Osteocyte (in vitro differentiated cells): Measurements from ENCODE around the gene NUP205. TPM values are rescaled to one million over a fixed set of nuclear protein-coding genes. Genes with fewer than 3 reads are reported as not detected.

ENCODE experiments used
- DNase-seq: peaks from one replicate; pipeline ENCODE4 v3.0.0; 2021; ENCODE audit warnings: mixed read lengths; ENCODE audit not compliant: unreplicated experiment; ENCODE audit errors: extremely low spot score
- H3K27ac Mint-ChIP-seq: one replicate; pipeline ENCODE4 v1.8.0; 2021; ENCODE audit warnings: mild to moderate bottlenecking, mixed read lengths; ENCODE audit not compliant: unreplicated experiment
- H3K27me3 Mint-ChIP-seq: one replicate; pipeline ENCODE4 v1.8.0; 2021; ENCODE audit warnings: mixed read lengths; ENCODE audit not compliant: unreplicated experiment
- H3K36me3 Mint-ChIP-seq: one replicate; pipeline ENCODE4 v1.8.0; 2021; ENCODE audit warnings: mixed read lengths; ENCODE audit not compliant: unreplicated experiment
- H3K4me1 Mint-ChIP-seq: one replicate; pipeline ENCODE4 v1.8.0; 2021; ENCODE audit warnings: mixed read lengths; ENCODE audit not compliant: unreplicated experiment
- H3K4me3 Mint-ChIP-seq: one replicate; pipeline ENCODE4 v1.8.0; 2021; ENCODE audit warnings: mild to moderate bottlenecking, moderate library complexity, mixed read lengths; ENCODE audit not compliant: unreplicated experiment
- H3K9me3 Mint-ChIP-seq: one replicate; pipeline ENCODE4 v1.8.0; 2021; ENCODE audit warnings: mixed read lengths; ENCODE audit not compliant: unreplicated experiment
- total RNA-seq: library from RNA; stranded (reverse); gene quantifications from 2 replicates; pipeline ENCODE4 v1.2.1, GENCODE V29; 2021
- TF ChIP-seq, protein P1 (sequence below): fragments of 200-600 bp; sonication (generic); IDR thresholded peaks from 2 replicates; pipeline ENCODE4 v1.5.0; 2021; ENCODE audit warnings: antibody characterized with exemption, mild to moderate bottlenecking, moderate library complexity

NUP205 gene
- total RNA-seq, 1 donor from 2014 or later: 31.0 TPM

DNA sequence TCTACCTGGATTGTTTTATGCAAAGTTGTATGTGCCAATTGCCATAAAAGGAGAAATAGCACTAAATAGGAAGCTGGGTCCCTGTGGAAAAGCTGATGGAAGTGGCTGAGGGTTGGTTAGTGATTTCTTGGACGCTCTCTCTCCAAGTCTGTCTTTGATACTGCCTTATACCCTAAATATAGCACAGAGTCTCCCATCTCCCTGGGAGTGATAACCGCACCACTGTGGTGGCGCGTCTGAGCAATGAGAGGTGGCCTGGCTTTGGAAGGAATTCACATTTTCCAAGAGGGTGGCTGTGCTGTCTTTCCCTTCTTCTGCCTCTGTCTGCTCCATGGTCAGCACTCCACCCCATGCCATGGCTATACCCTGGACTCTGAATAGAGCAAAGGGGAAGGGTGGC, 135.8 kb downstream of the NUP205 start:
- Mint-ChIP-seq H3K4me1 (peaks cover 6% of the 10 kb centered on the region), H3K27me3 (no peaks in the 10 kb centered on the region), H3K27ac (no peak overlapping the region), H3K4me3 (no peak overlapping the region), H3K9me3 (no peaks in the 10 kb centered on the region), H3K36me3 (peaks cover 9% of the 10 kb centered on the region)
- no peak for DNase-seq
- TF ChIP-seq, protein P1, sequence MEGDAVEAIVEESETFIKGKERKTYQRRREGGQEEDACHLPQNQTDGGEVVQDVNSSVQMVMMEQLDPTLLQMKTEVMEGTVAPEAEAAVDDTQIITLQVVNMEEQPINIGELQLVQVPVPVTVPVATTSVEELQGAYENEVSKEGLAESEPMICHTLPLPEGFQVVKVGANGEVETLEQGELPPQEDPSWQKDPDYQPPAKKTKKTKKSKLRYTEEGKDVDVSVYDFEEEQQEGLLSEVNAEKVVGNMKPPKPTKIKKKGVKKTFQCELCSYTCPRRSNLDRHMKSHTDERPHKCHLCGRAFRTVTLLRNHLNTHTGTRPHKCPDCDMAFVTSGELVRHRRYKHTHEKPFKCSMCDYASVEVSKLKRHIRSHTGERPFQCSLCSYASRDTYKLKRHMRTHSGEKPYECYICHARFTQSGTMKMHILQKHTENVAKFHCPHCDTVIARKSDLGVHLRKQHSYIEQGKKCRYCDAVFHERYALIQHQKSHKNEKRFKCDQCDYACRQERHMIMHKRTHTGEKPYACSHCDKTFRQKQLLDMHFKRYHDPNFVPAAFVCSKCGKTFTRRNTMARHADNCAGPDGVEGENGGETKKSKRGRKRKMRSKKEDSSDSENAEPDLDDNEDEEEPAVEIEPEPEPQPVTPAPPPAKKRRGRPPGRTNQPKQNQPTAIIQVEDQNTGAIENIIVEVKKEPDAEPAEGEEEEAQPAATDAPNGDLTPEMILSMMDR: no peak

DNA sequence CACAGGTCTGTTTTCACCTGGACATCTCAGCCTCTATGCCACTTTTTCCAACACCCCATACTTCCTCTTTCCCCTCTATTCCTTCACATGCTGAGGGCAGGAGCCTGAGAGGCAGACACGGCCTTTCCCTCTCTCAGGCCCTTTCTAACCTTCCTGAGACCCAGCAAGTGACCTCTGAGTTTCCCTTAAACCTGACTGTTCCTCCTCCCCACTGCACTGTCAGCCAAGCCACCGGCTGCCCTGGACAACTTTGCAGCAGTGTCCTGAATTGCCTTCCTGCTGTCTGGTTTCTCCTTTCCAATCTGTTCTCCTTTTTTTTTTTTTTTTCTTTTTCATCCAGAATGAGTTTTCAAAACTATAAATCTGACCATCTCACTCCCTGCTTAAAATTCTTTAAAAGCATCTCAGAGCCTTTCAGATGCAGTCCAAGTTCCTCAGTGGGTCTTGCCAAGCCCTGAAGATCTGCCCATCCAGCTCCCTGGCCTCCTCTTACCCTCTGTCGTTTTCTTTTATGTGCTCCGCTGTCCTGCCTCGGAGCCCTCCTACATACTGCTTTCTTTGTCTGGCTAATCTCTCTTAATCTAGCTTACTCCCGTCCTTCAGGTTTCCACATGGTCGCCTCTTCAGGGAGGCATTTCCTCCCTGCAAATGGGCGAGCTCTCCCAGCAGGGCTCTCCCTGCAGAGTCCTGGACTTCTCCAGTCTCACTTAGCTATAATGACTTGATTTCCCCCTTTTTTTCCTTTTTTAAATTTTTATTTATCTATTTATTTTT, 139.7 kb downstream of the NUP205 start:
- Mint-ChIP-seq H3K4me3 (no peak overlapping the region), H3K4me1 (no peaks in the 10 kb centered on the region), H3K27me3 (no peaks in the 10 kb centered on the region), H3K9me3 (no peaks in the 10 kb centered on the region), H3K36me3 (peaks cover 10% of the 10 kb centered on the region), H3K27ac (no peak overlapping the region)
- TF ChIP-seq, protein P1: no peak
- no peak for DNase-seq

Other genes with a start within 250 kb of the NUP205 start
- gene CNOT4, start 47.8 kb upstream of the NUP205 start, total RNA-seq: 21.1 and 22.8 TPM in 2 replicates
- 45.2 and 45.4 TPM in 2 replicates for gene STMP1, start 104.6 kb downstream of the NUP205 start, total RNA-seq
- gene SLC13A4, start 170.3 kb downstream of the NUP205 start, total RNA-seq: 0.81 and 0.84 TPM in 2 replicates
- gene FAM180A, start 190.9 kb downstream of the NUP205 start, total RNA-seq: 0.24 and 0.34 TPM in 2 replicates